Central memory CD8-positive, alpha-beta T cell (primary cell): ENCODE measurements around the gene CA7.

Experiments
- ATAC-seq: fragments of 150-1000 bp; cut with Tn5 transposase; replicated peaks from 2 replicates; pipeline ENCODE4 v1.10.0; 2022; ENCODE audit warnings: mild to moderate bottlenecking, moderate FRiP score, moderate number of reproducible peaks; ENCODE audit not compliant: poor library complexity, severe bottlenecking; ENCODE audit errors: extremely low read depth
- DNase-seq, 2 donors: peaks; one replicate each; pipeline ENCODE4 v3.0.0; 2021; ENCODE audit warnings: low spot score in 2 of 2
- H3K27ac Mint-ChIP-seq: one replicate; pipeline ENCODE4 v1.8.0; 2022; ENCODE audit warnings: low read depth, mild to moderate bottlenecking, moderate library complexity, mixed read lengths
- H3K27me3 Mint-ChIP-seq: one replicate; pipeline ENCODE4 v1.8.0; 2022; ENCODE audit warnings: mixed read lengths
- H3K36me3 Mint-ChIP-seq: one replicate; pipeline ENCODE4 v1.8.0; 2022; ENCODE audit warnings: mild to moderate bottlenecking, moderate library complexity, mixed read lengths; ENCODE audit not compliant: insufficient read depth
- H3K4me1 Mint-ChIP-seq: one replicate; pipeline ENCODE4 v1.8.0; 2022; ENCODE audit warnings: mixed read lengths
- H3K4me3 Mint-ChIP-seq: one replicate; pipeline ENCODE4 v1.8.0; 2022; ENCODE audit warnings: mild to moderate bottlenecking, moderate library complexity, mixed read lengths
- H3K9me3 Mint-ChIP-seq: one replicate; pipeline ENCODE4 v1.8.0; 2022; ENCODE audit warnings: mixed read lengths

CA7 gene

DNA sequence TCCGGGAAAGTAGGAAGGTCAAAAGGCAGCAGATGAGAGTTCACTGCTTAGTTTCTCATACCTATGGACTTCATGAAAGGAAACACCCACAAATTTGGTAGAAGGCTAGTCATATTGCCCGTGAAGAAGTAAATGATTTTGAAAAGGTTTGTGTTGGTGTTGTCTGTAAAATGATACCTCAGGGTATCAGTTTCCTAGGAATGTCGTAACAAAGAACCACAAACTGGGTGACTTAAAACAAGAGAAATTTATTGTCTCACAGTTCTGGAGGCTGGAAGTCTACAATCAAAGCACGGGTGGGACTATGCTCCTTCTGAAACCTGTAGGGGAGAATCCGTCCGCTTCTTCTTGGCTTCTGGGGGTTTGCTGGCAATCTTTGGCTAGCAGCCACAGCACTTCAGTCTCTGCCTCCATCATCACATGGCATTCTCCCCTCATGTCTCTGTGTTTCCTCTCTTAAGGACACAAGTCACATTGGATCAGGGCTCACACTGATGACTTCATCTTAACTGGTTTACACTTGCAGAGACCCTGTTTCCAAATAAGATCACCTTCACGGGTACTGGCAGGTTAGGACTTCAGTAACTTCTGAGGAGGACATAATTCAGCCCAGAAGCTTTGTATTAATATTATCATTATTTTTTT lies 11.4 kb upstream of the CA7 start:
- ATAC-seq, result no peak
- no peak for DNase-seq
- Mint-ChIP-seq H3K4me3 (no peak overlapping the region), H3K27ac (no peak overlapping the region), H3K4me1 (peaks cover 20% of the 10 kb centered on the region), H3K27me3 (peaks cover 8% of the 10 kb centered on the region), H3K9me3 (no peaks in the 10 kb centered on the region), H3K36me3 (peaks cover 10% of the 10 kb centered on the region)

DNA sequence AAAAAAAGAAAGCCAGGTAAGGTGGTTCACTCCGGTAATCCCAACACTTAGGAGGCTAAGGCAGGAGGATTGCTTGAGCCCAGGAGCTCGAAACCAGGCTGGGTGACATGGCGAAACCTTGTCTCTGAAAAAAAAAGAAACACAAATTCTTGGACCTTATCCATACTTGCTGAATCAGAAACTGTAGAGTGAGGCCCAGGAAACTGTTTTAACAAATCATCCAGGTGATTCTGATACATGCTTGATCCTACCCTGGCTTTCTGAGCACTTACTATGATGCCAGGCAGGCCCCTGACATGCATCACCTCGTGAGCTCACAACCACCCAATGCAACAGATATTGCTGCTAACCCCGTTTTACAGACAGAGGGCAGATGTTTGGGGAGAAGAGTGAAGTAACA lies 9.5 kb upstream of the CA7 start:
- Mint-ChIP-seq H3K4me3 (no peak overlapping the region), H3K4me1 (peaks cover under 1% of the 10 kb centered on the region), H3K36me3 (peaks cover 3% of the 10 kb centered on the region), H3K27me3 (peaks cover 11% of the 10 kb centered on the region), H3K27ac (no peak overlapping the region), H3K9me3 (no peaks in the 10 kb centered on the region)
- ATAC-seq (no peak), DNase-seq (no peak)

DNA sequence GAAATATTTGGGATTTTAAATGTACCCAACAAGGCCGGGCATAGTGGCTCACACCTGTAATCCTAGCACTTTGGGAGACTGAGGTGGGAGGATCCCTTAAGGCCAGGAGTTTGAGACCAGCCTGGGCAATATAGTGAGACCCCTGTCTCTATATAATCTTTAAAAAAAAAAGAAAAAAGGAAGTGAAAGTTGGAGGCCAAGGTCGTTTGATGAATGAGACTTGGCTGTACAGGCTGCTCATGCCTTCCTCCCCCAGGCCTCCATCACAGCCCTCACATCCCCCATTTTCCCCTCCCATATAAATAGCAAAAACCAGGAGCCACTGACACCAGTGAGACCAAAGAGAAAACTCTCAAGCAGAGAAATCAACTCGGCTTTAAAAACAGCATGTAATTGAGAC lies 3.3 kb upstream of the CA7 start:
- ATAC-seq (no peak), DNase-seq (no peak)
- Mint-ChIP-seq H3K27ac (no peak overlapping the region), H3K27me3 (peaks cover 40% of the 10 kb centered on the region), H3K4me1 (peaks cover 5% of the 10 kb centered on the region), H3K4me3 (no peak overlapping the region), H3K9me3 (no peaks in the 10 kb centered on the region), H3K36me3 (no peaks in the 10 kb centered on the region)

DNA sequence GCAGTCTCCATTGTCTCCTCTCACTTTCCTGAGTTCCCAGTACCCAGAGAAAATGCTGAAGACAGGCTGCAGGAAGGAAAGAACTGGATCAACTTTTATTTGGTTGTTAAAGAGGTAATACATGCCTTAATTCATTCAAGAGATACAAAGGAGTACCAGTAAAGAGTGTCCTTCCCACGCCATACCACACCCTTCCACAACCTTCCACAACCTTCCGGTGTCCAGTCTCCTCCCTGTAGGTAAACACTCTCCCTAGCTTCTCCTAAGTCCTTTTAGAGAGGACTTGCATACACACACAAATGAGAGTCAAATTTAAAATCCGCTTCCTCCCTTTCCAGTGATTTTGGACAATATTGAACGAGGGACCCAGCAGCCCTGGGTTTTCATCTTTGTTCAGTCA lies 2.8 kb upstream of the CA7 start:
- peaks cover 45% of the 10 kb centered on the region for H3K27me3 Mint-ChIP-seq
- no peaks in the 10 kb centered on the region for H3K9me3 Mint-ChIP-seq
- DNase-seq, result no peak
- H3K4me3 Mint-ChIP-seq, result no peak overlapping the region
- no peak overlapping the region for H3K27ac Mint-ChIP-seq
- no peak for ATAC-seq
- peaks cover 5% of the 10 kb centered on the region for H3K4me1 Mint-ChIP-seq
- H3K36me3 Mint-ChIP-seq, result no peaks in the 10 kb centered on the region

DNA sequence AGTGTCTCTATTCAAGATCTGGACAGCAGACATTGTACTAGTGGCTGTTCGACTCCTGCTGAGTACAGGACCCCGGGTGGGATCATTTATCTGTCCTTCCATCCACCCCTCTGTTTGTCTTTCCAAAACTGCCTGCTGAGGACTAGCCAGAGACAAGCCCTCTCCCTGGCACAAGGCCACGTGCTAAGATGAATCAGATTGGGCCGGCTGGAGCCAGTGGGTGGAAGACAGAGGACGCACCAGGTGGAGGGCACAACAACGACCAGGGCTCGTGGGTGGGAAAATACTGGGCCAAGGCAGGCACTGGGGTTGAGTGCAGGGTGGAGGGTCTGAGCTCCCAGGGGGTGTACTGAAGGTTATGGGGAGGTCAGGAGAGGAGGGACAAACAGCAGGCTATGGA lies 1.4 kb upstream of the CA7 start:
- ATAC-seq (no peak), DNase-seq (no peak)
- Mint-ChIP-seq H3K4me3 (no peak overlapping the region), H3K27ac (no peak overlapping the region), H3K9me3 (no peaks in the 10 kb centered on the region), H3K4me1 (peaks cover 5% of the 10 kb centered on the region), H3K27me3 (peaks cover 47% of the 10 kb centered on the region), H3K36me3 (no peaks in the 10 kb centered on the region)

DNA sequence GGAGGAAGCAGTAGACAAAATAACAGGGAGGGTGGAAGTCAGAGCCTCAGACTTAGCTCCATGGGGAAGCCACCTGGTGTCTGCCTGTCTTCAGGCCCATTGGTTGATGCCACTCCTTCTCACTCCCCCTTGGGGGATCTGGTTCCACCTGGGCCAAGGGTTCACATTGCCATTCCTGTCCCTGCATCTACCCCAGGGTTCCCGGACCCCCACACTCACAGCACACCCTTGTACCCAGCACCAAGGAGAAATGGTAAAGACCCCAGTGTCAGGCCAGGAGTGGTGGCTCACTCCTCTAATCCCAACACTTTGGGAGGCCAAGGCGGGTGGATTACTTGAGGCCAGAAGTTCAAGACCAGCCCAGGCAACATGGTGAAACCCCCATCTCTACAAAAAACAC lies 1.0 kb upstream of the CA7 start:
- peaks cover 47% of the 10 kb centered on the region for H3K27me3 Mint-ChIP-seq
- ATAC-seq, result no peak
- no peaks in the 10 kb centered on the region for H3K36me3 Mint-ChIP-seq
- no peaks in the 10 kb centered on the region for H3K9me3 Mint-ChIP-seq
- peaks cover 5% of the 10 kb centered on the region for H3K4me1 Mint-ChIP-seq
- no peak for DNase-seq
- H3K27ac Mint-ChIP-seq, result no peak overlapping the region
- no peak overlapping the region for H3K4me3 Mint-ChIP-seq

DNA sequence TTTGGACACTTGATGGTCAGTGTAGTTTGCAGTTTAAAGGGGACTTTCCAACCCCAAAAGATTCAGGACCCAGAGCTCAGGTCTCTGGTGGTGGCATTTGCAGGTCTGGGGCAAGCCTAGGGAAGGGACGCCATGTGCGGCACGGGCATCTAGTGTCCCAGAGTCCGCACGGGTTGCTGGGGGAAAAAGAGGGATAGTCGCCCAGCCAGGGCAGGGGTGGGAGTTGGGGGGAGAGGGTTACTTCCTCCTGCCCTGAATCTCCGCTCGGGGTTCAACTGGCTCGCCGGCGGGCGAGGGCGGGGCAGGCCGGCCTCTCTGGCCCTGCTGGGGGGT lies 239 bp upstream of the CA7 start:
- H3K4me1 Mint-ChIP-seq, result peaks cover 5% of the 10 kb centered on the region
- no peaks in the 10 kb centered on the region for H3K9me3 Mint-ChIP-seq
- peaks cover 47% of the 10 kb centered on the region for H3K27me3 Mint-ChIP-seq
- H3K4me3 Mint-ChIP-seq, result peak overlapping the region; percentile 58
- ATAC-seq (no peak), DNase-seq (no peak)
- no peak overlapping the region for H3K27ac Mint-ChIP-seq
- no peaks in the 10 kb centered on the region for H3K36me3 Mint-ChIP-seq

DNA sequence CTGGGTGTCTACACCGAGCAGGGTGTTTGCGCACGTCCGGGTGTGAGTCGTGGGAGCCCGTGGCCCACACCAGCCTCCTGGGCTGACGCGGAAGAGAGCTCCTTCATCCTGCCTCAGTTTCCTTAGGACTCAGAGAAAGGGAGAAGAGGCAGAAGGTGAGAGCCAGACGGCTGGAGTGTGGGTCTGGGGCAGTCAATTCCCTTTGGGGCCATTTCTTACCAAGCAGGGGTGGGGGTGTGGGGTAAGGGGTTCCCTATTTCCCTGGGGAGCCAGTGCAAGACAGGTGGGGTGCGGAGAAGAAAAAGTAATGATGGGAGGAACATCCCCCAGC lies 831 bp downstream of the CA7 start:
- Mint-ChIP-seq H3K4me3 (no peak overlapping the region), H3K9me3 (no peaks in the 10 kb centered on the region), H3K27ac (no peak overlapping the region), H3K27me3 (peaks cover 42% of the 10 kb centered on the region), H3K36me3 (no peaks in the 10 kb centered on the region), H3K4me1 (peaks cover 5% of the 10 kb centered on the region)
- ATAC-seq (no peak), DNase-seq (no peak)

DNA sequence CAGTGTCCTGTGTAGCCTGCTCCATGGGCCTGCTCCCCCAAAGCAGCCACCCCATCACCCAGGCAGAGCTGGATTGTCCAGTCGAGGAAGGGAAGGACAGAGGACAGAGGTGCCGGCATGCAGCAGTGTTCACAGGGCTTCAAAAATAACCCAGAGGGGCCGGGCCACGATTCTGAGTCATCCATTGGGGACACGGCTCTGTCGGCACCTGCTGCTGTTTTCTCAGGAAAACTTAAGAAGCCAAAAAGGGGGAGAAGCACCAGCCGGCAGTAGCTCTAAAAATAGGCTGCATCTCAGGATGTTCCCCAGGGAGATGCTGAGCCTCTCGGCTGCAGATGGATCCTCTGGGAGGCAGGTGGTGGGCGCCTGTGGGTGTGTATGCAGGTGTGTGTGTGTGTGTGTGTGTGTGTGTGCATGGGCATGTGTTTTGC lies 1.6 kb downstream of the CA7 start:
- Mint-ChIP-seq H3K4me3 (no peak overlapping the region), H3K27ac (no peak overlapping the region), H3K9me3 (no peaks in the 10 kb centered on the region), H3K36me3 (no peaks in the 10 kb centered on the region), H3K27me3 (peaks cover 41% of the 10 kb centered on the region), H3K4me1 (peaks cover 5% of the 10 kb centered on the region)
- ATAC-seq (no peak), DNase-seq (no peak)

DNA sequence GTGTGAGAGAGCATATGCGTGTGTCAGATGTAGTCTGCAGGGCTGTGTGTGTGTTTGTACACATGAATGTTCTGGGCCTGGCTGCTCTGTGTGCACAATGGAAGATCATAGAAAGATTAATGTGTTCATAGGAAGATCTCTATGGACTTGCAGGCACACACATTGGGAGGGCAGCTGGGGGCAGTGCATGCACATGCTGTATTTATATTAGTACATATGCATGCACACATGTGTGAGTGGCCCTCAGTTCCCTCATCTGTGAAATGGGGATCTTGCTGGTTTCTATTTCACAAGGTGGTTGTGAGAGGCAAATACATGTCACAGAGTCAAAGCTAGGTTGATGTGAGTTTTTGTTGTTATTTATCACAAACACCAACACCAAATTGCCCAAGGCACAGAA lies 2.1 kb downstream of the CA7 start:
- H3K27me3 Mint-ChIP-seq, result peaks cover 41% of the 10 kb centered on the region
- DNase-seq (no peak), ATAC-seq (no peak)
- H3K4me3 Mint-ChIP-seq, result no peak overlapping the region
- no peak overlapping the region for H3K27ac Mint-ChIP-seq
- H3K36me3 Mint-ChIP-seq, result no peaks in the 10 kb centered on the region
- H3K4me1 Mint-ChIP-seq, result peaks cover 5% of the 10 kb centered on the region
- H3K9me3 Mint-ChIP-seq, result no peaks in the 10 kb centered on the region

DNA sequence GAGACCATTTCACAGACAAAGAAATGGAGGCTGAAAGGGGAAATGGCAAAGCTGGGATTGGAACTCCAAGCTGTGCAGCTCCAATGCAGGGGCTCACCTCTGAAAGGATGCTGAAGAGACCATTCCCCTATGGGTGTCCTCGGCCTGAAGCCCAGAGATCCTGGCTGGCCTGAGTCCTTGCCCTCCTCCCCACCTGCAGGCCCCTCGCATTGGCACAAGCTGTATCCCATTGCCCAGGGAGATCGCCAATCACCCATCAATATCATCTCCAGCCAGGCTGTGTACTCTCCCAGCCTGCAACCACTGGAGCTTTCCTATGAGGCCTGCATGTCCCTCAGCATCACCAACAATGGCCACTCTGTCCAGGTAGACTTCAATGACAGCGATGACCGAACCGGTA lies 2.6 kb downstream of the CA7 start:
- no peak overlapping the region for H3K27ac Mint-ChIP-seq

DNA sequence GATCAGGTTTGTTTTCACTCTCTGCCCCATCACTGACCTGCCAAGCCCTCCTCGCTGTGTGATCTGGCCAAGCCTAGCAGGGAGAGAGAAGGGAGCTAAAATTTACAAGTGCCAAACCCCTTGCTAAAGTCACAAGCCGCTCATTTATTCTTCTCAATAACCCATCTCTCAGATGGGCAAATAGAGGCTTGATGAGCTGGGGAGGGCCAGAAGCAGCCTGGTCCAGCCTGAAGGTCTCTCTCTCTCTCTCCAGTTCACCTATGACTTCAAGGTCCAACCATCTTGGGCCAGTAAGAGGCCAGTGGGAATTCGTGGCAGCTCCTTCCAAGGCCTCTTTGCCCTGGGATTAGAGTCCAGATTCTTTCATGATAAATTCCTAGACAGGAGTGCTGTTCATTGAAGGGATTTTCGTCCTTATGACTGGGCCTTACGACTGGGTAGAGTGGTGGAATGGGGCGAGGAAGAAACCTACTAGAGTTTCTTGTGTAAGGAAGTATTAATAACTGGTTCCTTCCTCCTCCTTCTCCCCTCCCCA lies 3.4 kb downstream of the CA7 start:
- no peak for DNase-seq
- no peaks in the 10 kb centered on the region for H3K9me3 Mint-ChIP-seq
- no peak for ATAC-seq
- peaks cover 5% of the 10 kb centered on the region for H3K4me1 Mint-ChIP-seq
- H3K36me3 Mint-ChIP-seq, result no peaks in the 10 kb centered on the region
- no peak overlapping the region for H3K27ac Mint-ChIP-seq
- no peak overlapping the region for H3K4me3 Mint-ChIP-seq
- H3K27me3 Mint-ChIP-seq, result peaks cover 38% of the 10 kb centered on the region

More for the DNA sequence above, 2.6 kb downstream of the CA7 start:
- DNase-seq (no peak), ATAC-seq (no peak)
- Mint-ChIP-seq H3K4me3 (no peak overlapping the region), H3K36me3 (no peaks in the 10 kb centered on the region), H3K9me3 (no peaks in the 10 kb centered on the region), H3K4me1 (peaks cover 5% of the 10 kb centered on the region), H3K27me3 (peaks cover 41% of the 10 kb centered on the region)

DNA sequence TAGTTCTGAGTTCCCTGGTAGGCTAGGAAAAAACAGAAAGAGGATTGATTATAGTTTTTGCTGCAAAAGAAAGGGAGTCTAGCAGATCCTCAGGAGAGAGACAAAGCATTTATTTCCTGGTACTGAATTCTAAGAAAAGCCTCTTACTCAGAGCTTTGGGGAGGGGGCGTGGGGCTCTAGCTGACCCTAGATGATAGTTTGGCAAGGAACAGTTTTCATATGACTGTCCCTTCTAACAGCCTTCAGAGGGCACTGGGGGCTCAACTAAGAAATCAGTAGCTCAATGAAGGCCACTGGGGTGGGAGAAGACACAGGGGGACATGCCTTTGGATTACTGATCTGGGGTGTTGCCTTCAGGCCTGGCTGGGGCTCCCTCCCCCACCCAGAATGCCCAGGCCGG lies 4.0 kb downstream of the CA7 start:
- DNase-seq, result no peak
- Mint-ChIP-seq H3K4me3 (no peak overlapping the region), H3K9me3 (no peaks in the 10 kb centered on the region), H3K27me3 (peaks cover 32% of the 10 kb centered on the region), H3K36me3 (no peaks in the 10 kb centered on the region), H3K4me1 (peaks cover 5% of the 10 kb centered on the region), H3K27ac (no peak overlapping the region)
- ATAC-seq, result no peak

DNA sequence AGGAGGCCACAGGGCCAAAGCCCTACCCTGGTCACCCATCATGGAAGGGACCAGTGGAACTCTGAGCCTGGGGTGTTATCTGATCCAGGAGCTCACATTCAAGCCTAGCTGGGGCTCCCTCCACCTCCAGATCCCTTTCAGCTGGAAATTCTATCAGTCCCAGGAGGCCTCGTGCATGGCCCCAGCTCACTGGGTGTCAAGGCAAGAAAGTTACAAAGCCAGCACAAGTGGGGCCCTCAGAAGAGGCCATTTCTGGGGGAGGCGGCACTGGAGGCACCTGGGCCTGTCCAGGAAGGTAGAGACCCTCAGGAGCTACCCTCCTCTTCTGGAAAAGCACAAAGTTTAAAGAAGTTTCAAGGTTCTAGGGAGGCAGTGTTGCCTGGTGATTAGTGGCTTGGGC lies 4.8 kb downstream of the CA7 start:
- Mint-ChIP-seq H3K9me3 (no peaks in the 10 kb centered on the region), H3K36me3 (no peaks in the 10 kb centered on the region), H3K27ac (no peak overlapping the region), H3K4me3 (no peak overlapping the region), H3K4me1 (peaks cover 2% of the 10 kb centered on the region), H3K27me3 (peaks cover 23% of the 10 kb centered on the region)
- ATAC-seq, result no peak
- no peak for DNase-seq
